ENCODE results near the gene KHDC4.
"Not testable (repeated sequence)": the region's sequence is repeated elsewhere in the genome, so short reads cannot be mapped to it uniquely, and the experiment has no call there.

The KHDC4 gene

DNA sequence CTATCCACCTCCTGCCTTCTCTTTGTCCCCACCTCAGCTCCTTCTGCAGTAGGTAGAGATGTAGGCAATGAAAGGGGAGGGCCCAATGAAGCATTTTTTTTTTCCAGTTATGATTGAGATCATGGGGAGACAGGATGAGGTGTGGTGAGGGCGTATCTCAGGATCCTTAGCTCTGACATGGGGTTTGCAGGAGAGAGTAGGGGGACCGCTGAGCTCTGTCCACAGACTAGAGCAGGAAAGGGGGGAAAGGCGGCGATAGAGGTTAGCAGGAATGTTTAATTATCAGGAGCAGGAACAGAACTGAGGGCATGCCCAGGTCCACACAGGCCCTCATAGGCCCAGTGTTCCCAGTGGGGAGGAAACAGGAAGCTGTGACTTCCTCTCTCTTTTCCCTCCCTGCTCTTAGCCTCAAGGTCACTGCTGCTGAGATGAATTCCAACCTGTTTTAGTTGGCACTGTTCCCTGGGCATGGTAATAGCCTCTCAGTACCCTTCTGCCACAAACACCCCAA, 6.3 kb upstream of the KHDC4 start:
- DNase-seq: peak; percentile 82

DNA sequence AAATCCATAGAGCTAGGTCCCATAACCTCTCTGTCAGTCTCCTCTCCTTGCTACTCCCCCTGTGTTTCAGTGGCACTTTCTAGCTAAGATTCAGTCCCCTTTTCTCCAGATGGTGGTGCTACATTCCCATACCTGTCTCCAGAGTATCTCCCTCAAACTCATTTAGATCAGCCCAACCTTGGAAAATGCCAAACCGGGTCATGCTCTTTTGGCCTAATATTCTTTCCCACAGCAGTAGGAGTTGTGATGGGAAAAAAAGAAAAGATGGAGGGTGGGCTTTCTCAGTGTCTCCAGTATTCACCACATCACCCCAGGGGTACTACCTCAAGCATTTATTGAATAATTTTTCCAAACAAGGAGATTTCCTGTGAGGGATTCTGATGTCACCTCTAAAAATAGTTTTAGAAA, 4.0 kb upstream of the KHDC4 start:
- peak; percentile 73 for DNase-seq

DNA sequence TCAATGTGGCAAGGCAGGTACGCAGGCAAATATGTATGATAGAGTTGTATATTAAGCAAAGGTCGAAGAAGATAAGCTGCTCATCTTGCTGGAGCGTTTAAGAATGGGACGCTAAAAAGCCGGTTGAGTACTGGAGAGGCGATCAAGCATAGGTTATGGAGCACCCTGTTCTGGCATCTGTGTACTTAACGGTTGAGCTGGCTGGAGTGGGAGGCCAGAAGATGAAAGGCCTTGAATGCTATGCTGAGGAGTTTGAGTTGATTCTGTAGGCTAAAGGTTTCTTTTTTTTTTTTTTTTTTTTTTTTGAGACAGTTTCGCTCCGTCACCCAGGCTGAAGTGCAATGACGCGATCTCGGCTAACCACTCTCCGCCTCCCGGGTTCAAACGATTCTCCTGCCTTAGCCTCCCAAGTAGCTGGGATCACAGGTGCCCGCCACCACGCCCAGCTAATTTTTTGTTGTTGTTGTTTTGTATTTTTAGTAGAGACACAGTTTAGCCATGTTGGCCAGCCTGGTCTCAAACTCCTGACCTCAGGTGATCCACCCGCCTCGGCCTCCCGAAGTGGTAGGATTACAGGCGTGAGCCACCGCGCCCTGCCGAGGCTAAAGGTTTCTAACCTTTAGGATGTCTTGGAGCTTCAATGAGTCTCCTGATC, 850 bp upstream of the KHDC4 start:
- no peak for DNase-seq

DNA sequence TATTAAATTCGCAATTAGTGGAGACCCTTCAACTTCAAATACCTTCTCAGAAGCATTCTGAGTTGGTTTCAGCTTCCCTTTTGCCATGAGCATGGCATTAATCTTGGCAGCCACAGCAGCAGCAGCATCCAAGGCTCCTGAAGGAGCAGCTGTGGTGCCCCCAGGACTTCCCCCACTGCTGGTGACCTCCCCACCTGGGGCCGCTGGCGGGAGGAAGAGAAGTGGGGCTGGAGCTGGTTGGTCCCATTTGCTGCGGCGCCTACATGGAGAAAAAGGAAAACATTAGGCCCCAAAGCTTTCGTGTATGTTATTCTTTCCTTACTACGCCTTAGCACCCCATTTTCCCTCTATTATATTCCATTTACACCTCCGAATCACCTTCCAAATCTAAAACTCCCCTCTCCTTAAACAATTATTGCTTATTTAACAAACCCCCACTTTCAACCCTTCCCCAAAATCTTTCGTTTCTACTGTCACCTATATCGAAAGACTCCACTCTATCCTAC, 569 bp downstream of the KHDC4 start:
- no peak for DNase-seq

DNA sequence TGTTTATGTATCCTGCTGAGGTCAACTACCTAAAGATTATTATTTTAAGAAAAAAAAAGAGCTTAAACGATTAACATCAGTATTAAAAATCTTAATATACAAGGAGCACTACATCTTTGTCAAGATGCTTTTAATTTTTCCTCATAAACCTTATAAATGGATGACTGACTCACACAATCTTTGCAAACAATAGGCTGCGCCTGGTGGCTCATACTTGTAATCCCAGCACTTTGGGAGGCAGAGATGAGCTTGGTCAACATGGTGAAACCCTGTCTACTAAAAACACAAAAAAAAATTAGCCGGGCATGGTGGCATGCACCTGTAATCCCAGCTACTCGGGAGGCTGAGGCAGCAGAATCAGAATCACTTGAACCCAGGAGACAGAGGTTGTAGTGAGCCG, 1.7 kb downstream of the KHDC4 start:
- no peak for DNase-seq

DNA sequence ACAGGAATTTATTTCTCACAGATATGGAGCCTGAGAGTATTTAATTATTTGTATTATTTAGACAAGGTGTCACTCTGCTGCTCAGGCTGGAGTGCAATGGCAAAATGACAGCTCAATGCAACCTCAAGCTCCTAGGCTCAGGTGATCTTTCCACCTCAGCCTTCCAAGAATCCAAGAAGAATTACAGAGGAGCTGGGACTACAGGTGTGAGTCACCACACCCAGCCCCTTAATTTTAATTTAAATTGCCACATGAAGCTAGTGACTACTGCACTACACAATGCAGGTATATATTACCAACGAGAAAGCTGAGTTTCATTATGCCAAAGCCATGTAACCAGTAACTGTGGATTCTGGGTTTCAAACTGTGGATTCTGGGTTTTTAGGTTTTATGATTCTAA, 2.1 kb downstream of the KHDC4 start:
- no peak for DNase-seq

DNA sequence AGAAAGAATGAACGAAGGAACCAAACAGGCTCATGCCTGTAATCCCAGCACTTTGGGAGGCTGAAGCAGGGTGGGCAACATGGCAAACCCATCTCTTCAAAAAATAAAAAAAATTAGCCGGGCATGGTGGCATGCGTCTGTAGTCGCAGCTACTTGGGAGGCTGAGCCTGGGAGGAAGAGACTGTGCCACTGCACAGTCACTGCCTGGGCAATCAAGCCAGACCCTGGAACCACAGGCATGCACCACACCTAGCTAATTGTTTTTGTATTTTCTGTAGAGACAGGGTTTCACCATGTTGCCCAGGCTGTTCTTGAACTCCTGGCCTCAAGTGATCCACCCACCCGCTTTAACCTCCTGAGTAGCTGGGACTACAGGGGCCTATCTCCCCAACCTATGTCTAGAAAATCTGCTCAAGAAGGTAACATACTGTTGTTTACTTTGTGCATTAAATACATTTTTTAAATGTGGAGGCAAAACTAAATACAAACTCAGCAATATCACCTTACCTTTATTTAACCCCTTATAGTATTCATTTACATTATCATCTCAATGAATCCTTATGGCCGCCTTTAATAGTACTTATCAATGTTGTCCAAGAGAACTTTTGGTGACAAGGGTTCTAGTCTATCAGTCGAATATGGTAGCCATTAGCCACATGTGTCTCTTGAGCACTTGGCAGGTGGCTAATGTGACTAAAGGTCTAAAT, 2.7 kb downstream of the KHDC4 start:
- no peak for DNase-seq

DNA sequence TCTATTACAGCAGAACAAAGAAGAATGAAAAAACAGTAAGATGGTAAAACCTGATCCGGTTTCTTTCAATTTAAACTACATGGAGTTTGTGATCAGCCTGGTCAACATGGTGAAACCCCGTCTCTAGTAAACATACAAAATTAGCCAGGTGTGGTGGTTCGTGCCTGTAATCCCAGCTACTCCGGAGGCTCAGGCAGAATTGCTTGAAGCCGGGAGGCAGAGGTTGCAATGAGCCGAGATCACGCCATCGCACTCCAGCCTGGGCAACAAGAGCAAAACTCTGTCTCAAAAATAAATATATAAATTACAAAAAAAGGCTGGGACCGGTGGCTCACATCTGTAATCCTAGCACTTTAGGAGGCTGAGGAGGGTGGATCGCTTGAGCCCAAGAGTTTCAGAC, 3.5 kb downstream of the KHDC4 start:
- not testable (repeated sequence) for DNase-seq

DNA sequence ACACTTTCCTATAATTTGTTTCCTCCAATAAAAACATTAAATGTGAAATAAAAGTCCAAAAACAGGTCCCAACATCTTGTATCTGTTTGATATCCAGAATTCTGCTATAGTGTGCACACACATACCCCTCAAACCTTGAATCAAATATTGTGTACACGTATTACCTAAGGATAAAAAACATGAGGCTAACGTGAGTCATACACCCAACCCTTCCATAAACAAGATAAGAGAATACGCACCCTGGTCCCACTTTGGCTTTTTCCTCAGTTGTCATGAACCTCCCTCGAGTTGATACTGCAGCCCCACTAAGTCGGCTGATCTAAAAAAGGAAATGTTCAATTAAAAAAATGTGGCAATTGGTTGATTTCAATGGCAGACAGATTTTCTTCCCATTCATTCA, 5.2 kb downstream of the KHDC4 start:
- no peak for DNase-seq

DNA sequence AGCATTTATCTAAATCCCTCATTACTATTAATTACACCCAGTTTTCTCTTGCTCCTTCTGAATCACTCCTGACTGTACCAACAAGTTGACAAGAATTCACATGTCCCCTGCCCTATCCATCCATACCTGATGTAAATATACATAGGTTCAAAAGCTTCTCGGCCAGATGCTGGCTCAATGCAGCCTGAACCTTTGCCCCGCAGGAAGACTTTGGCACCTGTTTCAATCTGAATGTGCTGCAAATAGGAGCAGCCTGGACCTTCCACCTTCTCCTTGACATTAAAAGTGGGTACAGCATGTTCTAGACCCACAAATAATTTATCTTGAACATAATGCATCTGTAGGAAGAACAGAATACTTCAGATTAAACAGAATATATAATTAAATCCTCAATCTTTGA, 8.7 kb downstream of the KHDC4 start:
- DNase-seq: no peak

DNA sequence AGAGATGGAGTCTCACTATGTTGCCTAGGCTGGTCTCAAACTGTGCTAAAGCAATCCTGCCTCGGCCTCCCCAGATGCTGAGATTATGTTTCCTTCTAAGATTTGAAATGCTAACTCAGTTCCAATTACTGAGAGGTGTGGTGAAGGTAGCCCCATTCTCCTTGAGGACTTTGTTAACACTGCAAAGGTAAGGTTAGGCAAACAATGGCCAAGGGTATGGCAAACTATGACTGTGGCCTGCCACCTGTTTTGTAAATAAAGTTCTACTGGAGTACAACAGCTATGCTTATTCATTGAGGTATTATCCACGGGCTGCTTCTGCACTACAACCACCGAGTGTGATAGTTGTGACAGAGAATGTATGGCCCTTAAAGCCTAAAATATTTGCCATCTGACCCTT, 13.5 kb downstream of the KHDC4 start:
- no peak for DNase-seq

DNA sequence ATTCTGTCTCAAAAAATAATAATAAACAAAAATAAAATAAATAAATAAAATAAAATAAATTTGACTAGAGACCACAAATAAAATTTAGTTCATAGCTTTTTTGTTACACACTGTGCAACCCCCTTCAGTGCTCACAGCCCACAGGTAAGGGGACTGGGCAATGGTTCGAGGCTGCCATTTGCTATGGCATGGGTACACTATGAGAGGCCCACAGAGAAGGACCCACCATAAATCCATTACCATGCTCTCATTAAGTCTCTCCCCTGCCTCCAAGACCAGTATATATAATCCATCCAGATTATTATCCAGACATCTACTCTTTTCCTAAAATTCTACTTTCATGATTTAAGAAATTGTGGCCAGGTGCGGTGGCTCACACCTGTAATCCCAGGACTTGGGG, 14.4 kb downstream of the KHDC4 start:
- DNase-seq: no peak

DNA sequence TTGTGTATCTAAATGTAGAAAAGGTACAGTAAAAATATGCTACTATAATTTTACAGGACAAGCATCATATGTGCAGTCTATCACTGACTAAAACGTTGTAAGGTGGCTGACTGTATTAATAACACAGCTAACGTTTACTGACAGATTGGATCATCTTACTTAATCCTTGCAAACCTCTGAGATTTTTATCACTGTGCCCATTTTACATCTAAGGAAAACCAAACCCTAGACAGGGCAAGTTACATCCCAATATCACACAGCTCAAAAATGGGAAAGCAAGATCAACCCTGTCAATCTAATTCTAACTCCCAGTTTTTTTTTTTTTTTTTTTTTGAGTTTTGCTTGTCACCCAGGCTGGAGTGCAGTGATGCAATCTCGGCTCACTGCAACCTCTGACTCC, 15.6 kb downstream of the KHDC4 start:
- DNase-seq: no peak

DNA sequence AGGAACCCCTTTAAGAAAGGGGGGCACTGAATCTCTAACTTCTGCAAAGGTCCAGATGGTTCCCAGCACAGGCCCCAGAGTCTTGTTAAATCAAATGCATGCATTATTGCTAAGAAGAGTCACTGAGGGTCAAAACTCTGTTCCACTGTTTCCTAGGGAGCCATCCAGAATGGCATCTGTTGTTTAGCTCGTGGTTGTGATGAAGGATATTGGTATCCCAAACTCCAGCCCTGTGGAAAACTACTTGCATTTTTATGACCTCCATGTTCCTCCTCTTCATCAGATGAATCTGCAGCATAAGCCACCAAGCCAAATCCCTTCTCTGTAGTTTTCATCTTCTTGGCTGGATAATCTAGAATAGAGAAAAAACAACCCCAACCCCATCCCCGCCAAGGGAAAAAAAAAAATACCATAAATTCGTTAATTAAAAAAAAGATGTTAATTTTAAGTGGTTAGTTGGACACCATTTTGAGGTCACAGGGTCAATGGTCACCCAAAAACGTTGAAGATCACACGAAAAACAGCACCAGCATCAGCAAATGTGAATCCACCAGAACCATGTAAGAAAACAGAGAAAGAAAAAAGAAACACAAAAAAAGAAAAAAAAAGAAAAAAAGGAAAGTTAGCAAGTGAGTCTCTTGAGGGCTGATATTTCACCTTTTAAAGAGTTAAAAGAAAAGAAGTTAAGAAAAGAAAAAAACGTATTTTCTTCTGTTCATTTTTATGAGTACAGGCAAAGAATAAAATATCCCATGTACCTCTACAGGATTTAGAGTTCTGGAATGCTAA, 20.1 kb downstream of the KHDC4 start:
- DNase-seq: no peak

DNA sequence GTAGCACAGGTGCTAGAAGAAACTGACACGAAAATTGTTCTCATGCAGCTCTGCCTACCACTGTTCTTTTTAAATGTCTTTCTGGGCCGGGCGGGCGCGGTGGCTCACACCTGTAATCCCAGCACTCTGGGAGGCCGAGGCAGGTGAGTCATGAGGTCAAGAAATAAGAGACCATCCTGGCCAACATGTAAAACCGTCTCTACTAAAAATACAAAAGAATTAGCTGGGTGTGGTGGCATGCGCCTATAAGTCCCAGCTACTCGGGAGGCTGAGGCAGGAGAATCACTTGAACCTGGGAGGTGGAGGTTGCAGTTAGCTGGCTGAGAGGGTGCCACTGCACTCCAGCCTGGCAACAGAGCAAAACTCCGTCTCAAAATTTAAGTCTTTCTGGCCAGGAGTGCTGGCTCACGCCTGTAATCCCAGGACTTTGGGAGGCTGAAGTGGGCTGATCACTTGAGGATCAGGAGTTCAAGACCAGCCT, 22.1 kb downstream of the KHDC4 start:
- no peak for DNase-seq

DNA sequence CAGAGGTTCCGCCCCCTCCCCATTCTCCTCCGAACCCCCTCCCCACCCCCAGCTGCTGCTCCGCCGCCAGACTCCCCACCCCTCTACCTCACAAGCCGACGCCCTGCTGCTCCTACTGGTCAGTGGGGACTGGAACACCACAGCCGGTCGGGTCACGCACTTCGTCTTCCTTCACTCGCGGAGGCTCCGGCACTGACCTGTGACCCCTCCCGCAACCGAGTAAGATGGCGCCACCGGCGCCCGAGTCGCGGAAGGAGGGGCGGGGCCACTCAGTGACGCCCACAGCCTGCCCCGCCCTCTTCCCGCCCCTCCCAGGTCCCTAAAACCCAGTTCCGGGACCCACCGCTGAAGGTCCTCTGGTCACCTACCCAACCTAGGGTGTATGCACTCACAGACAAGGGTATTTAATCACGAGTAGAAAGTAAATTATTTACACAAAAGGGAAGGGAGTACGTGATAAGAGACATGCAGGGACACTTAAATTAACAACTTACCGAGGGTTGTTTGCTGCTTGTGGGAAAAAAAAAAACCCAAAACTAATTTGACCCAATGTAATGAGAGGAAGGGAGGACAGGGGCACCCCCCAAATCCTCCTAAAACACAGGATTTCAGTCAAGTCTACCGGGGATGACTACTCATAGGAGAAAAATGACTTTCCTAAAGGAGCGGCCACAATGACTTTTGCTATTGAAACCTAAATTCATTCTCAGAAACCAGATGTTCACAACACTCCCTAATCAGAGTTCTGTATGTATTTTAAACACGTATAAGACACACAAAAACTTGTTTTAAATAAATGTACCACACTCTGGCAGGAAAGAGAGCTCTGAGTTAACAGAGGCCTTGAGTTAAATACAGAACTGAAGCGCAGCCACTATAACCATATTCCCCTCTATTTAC, 22.8 kb downstream of the KHDC4 start, which contains the start of gene RIT1:
TSS of gene RIT1 (minus strand) at position 194 of the 900 bp plus-strand sequence. CDS start 588 bp downstream, outside the sequence.
- DNase-seq: peak; percentile 69

DNA sequence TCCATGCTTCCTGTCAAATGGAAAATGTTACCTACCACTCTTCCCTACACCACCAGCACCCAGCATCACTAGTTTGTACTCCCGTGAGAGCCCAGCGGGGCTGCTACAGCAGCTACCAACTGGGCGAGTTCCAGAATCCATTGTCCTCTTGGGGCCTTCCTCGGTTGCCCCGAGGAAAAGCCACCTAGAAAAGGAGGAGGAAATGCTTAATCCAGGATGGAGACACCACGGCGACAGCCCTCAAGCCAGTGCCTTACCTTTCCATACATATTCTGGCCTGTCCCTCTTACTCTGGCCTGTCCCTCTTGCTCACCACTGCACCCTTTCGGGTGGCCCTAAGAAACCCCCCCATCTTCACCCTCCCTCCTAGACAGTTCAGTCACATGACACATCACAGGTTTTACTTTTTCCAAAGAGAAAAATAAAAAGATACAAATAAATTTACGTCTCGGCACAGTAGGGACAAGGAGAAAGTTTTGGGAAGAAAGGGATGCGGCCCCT, 23.5 kb downstream of the KHDC4 start:
- DNase-seq: peak; percentile 23

DNA sequence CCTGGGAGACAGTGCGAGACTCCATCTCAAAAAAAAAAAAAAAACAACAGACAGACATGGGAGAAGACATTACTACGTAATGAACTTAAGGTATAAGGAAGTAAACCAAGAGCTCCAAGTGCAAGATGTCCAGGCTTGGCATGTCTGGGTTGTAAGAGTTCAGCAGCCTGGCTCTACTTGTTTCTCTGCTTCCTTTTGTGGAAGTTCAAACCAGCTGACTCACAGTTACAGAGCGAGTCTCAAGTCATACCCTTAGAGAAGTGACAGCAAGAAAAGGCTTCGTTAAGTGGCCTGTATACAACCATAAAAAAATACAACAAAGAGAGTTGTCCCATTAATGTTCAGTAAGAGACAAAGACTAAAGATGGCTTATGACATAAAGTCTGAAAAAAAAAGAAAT, 24.3 kb downstream of the KHDC4 start:
- no peak for DNase-seq

DNA sequence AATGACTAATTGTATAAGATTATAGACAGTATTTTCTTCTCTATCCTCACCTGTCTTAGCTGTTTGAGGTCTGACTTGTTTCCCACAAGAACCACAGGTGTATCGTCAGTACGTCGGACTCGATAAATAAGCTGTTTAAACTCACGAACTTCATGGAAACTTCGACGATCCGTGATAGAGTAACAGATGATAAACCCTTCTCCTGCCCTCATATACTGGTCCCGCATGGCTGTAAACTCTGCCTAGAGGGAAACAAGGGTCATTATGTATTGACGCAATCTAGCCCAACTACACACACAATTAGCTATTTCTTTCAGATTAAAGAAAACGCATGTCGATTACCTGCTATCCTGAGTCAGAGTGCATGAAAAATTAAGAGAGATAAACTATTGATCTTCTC, 30.0 kb downstream of the KHDC4 start:
- no peak for DNase-seq

DNA sequence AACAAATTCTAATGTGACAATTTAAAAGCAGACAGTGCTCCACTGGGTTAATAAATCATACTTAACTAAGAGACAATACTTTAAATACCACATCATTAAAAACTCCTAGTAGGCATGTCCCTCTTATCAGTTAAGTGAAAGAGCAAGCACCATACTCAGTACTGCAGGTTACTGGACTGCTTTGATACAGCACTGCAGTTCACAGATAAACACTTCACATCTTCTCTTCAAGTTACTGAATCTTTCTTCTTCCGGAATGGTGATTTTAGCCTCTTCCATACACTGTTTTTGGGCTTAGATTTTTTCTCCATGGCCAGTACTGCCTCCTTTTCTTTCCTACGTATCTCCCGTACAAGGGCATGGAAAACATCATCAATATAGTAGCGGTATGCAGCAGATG, 34.1 kb downstream of the KHDC4 start:
- DNase-seq: no peak

DNA sequence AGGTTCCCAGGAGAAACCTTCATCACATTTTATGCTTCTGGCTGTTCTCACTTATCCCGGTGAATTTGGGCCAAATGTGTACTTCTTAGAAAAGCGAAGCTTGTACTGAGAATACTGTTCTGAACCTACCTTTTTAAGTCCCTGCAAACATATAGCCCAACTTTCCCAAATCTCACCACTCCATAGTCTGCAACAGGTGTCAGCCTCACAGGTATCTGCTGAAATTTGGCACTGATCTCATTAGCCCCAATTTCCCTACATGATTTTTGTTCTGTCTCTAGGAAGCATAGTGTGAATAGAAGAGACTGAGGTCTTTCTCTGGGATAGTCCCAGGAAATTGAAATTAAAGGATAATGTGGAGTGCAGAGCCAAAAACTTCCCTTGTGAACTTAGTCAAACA, 34.5 kb downstream of the KHDC4 start:
- no peak for DNase-seq

DNA sequence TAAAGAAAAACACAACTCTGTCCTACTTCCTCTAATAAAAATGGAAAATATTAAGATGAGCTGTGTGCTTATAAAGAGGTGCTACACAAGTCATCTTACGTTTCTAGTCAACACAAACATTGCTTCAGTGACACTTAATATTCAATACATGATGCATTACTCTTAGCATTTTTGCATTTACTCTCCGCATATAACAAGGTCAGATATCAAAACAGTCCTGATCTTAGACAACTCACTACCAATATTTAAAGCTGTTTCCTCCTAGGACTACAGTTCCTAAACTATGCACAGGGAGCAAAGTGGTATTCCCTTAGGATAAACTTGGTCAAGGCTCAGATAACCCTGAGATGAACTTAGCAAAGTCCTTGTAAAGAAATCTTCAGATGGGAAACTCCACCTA, 35.3 kb downstream of the KHDC4 start:
- DNase-seq: no peak

Measured in DMS153 (cell line).